ENCODE data around the gene FUT3.
"Not testable (repeated sequence)": the region's sequence is repeated elsewhere in the genome, so short reads cannot be mapped to it uniquely, and the experiment has no call there.

FUT3 gene

DNA sequence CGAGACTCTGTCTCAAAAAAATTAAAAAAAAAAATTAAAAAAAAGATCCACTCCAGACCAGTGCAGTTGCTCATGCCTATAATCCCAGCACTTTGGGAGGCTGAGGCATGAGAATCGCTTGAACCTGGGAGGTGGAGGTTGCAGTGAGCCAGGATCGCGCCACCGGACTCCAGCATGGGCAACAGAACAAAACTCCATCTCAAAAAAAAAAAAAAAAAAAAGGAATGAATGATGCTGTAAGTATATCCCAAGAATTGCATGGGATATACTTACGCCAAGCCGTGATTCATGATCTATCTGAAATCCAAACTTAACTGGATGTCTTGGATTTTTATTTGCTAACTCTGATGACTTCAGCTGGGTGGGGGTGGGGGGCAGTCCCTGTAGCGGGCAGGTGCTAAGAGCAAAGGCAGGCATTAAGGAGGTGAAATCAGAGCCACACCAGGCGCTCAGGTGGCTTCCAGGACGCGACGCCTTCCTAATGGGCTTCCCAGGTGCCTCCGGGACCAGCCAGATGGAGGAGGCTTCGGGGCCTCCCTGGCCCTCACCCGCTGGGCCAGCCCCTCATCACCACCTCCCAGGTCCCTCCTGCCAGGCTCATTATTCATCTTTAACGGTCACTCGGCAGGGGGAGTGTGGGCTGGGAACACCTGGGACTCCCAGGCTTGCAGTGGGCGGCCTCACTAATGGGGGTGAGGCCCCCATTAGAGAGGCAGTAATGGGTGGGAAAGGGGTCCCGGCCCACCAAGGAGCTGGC is 30.5 kb upstream of the FUT3 start:
- no peak for DNase-seq

DNA sequence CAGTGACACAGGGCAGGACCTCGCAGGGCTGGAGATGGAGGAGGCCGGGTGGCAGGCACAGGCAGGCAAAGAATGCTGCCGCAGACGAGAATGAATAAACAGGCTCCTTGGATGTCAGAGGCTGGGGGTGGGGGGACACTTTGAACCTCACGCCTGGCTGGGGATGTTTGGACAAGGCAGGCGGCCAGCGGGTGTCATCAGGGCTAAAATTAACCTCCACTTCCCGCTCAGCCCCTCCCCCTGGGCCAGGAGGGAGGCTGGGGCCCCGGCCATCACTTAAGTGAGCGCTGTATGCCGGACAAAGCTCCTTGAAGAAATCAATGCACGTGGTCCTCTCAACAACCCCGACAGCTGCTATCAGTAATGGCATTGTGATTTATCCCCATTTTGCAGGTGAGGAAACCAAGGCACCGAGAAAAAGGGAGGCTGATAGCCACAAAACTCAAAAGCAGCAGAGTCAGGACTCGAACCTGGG is 29.4 kb upstream of the FUT3 start:
- DNase-seq, result no peak

DNA sequence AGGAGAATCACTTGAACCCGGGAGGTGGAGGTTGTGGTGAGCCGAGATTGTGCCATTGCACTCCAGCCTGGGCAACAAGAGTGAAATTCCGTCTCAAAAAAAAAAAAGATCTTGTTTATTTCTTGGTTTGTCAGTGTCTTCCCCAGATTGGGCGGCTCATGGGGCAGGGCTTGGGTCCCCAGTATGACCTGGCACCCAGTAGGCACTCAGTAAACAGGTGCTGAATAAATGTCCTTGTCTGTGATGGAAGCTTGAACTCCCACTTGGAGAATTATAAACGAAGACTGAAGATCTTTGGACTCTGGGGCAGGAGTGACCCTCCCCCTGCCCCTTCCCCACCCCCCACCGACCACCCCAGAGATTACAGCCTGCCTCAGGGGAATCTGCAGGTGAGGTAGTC is 28.9 kb upstream of the FUT3 start:
- DNase-seq, result no peak

DNA sequence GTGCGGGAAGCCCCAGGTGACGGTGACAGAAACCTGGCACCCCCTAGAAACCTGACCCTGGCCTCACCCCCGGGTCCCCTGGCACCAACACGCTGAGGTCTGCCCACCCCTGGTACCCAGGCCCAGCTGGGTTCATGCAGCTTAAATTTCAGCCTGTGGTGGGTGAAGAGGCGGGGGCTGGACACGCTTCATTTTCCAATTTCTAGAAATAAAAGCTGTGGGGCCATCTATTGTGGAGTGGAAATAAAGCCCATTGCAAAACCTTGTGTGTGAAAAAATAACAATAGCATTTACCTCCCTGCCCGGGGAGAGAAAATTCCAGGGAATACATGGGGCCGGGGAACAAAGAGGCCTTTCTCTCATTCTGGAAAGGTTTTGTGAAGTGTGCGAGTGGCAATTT is 26.6 kb upstream of the FUT3 start:
- DNase-seq, result no peak

DNA sequence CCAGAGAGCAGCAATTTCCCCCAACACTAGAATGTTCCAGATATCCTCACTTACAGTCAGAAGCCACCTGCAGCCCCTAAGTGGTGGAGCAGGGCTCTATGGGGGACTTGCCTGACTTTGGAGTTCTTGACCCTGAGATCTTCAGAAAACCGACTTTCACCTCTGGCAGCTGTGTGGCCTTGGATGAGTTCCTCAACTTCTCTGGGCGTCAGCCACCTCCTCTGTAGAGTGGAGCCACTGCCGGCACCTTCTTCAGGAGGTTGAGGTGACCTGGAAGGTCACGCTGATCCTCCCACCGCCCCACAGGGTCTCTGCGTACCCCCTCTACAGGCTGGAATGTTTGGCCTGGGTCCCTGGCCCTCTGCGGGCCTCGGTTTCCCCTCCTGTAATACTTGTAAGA is 26.2 kb upstream of the FUT3 start:
- DNase-seq, result no peak

DNA sequence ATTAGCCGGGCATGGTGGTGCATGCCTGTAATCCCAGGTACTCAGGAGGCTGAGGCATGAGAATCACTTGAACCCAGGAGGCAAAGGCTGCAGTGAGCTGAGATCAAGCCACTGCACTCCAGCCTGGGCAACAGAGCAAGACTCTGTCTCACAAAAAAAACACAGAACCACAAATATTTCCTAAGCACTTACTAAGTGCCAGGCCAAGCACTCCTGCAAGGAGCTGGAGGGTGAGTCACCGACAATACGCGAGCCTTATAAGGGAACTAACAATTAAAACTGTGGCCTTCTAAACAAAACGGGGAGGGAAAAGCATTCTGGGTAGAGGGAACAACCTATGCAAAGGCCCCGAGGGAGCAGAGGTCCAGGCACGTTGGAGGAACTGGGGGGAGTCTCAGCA is 23.2 kb upstream of the FUT3 start:
- not testable (repeated sequence) for DNase-seq

DNA sequence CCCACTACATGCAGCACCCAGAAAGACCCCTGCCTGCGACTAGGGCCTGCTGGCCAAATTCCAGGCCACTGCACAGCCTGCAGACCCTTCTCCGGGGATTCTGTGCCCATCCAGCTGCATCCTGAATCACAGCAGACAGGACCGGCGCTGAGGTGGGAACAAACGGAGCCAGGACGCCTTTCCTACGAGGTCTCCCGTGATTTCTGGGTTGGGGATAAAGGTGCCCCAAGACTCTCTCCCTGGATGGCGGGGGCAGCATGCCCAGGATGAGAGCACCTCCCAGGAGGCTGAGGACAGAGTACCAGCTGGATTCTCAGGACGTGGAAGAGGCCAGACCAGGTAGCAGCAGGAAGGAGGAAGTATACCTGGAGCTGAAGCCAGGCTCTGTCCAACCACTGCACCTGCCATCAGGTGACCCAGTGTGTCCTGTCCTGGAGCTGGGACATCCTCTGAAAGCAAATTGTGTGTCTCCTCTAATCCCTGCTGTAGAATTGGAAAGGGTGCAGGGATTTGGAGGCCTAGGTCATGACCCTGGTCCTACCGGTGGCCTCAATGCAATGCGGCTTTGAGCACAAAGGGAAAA is 22.5 kb upstream of the FUT3 start:
- DNase-seq, result no peak

DNA sequence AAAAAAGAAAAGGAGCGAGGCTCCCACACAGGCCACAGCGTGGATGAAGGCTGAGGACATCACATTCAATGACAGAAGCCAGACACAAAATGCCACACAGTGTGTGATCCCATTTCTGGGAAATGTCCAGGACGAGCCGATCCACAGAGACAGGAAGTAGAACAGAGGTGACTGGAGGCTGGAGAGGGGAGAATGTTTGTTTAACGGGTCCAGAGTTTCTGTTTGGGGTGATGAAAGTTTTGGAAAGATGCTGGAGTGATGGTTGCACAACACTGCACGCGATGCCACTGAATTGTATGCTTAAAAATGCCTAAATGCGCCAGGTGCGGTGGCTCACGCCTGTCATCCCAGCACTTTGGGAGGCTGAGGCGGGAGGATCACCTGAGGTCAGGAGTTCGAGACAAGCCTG is 19.7 kb upstream of the FUT3 start:
- DNase-seq, result no peak

DNA sequence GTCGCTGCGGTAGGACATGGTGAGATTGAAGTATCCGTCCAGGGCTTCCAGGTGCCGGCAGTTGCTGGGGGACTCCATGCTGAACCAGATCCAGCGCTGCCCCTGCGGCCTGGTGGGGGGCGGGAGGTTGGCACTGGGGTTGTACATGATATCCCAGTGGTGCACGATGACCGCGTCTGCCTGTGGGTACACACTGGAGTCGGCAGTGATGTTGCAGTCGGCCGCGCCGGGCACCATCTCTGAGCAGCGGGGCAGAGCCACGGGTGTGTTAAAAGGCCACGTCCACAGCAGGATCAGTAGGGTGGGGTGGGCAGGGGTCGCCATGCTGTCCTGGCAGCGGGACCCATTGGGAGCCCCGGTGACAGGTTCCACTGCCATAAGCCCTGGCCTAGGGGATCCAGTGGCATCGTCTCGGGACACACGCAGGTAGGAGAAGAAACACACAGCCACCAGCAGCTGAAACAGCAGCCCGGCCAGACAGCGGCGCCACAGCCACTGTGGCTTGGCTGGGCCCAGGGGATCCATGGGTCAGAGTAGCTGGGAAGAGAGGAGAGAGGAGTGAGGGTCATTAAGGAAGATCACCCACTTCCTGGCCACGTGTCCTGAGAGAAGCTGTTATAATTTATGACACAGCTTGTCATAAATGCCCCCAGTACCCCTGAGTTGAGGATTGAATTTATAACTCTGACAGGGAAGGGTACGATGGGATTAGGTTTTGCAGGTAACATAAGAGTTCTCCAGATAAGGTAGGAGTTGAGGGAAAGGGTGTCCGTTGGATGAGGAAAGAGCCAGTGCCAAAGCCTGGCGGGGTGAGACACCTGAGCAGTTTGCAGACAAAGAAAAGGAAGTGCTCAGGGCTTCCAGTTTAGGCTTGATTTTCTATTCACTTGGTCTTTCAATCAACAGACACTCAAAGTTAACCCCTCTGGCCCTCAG is 16.2 kb upstream of the FUT3 start:
- no peak for DNase-seq

DNA sequence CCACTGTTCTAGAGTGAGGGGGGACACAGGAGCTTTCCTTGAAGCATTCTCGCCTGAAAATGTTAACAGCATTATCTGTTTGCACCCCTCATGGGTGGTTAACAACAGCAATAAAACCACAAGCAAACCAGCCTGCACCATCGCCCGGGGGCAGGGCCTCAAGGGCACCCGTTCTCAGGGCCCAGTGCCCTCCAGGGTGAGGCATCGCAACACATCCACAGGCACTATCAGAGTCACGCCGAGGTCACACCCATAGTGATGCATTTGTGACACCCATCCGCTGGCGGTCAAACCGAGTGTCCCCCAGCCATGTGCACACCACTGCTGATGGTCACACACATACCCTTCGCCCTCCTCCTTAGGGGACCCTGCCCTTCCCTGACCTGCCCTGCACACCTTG is 14.5 kb upstream of the FUT3 start:
- no peak for DNase-seq

DNA sequence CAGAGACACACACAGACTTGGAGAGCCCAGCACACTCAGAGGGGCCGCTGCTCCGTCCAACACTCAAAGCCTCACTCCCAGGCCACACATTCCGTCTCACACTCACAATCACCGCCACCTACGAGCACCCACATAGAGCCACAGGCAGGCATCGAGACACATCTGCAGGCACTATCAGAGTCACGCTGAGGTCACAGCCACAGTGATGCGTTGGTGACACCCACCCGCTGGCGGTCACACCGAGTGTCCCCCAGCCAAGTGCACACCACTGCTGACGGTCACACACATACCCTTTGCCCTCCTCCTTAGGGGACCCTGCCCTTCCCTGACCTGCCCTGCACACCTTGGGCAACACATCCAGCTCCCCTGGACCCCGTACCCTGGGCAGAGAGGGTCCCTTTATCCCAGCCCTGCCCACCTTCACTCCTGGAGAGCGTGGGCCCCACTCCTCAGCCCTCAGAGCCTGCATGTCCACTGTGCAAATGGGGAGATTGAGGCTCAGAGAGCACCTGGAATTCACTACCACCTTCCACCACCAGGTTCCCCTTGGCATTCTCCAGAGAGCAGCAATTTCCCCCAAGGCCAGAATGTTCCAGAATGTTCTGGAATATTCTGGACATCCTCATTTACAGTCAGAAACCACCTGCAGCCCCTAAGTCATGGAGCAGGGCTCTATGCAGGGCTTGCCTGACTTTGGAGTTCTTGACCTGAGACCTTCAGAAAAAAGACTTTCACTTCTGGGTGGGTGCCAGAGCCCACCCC is 13.7 kb upstream of the FUT3 start:
- no peak for DNase-seq

DNA sequence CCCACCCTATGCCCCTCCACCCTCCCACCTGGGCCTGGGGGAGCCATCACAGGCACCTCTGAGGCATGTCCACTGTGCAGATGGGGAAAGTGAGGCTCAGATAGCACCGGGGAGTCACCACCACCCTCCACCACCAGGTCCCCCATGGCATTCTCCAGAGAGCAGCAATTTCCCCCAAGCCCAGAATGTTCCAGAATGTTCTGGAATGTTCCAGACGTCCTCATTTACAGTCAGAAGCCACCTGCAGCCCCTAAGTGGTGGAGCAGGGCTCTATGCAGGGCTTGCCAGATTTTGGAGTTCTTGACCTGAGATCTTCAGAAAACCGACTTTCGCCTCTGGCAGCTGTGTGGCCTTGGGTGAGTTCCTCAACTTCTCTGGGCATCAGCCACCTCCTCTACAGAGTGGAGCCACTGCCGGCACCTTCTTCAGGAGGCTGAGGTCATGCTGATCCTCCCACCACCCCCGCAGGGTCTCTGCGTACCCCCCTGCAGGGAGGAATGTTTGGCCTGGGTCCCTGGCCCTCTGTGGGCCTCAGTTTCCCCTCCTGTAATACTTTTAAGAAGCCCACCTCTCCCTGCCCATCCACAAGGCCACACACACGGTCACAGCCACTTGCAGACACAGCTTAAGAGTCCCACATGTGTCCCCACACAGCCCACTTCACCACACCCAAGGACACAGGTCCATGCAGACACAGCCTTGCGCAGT is 12.9 kb upstream of the FUT3 start:
- DNase-seq, result no peak

DNA sequence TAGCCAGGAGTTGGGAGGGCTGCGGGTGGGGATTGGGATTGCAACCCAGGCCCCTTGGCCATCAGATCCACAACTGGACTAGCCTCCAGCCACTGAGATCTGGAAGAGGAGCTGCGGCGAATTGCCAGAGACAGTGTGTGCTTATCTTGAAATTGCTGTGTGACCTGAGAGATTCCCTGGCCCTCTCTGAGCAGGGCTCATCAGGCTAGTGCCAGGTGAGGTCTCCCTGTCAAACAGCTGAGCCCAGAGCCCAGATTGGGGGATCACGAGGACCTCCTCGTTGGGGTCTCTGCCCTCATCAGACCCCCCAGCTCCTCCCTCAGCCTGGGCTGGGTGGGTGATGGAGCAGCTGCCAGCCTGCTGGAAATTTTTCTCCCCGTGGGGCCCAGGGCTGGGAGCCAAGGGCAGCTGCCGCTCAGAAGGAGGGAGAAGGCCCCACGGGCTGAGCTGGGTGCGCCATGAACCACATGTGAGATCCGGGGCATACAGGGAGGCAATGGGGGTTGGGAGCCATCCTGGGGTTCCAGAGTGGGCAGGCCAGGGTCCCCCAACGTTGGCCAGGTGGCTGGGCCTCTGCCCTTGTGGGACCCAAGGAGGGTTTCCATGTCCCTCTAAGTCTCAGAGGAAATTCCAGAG is 11.9 kb upstream of the FUT3 start:
- DNase-seq, result no peak

DNA sequence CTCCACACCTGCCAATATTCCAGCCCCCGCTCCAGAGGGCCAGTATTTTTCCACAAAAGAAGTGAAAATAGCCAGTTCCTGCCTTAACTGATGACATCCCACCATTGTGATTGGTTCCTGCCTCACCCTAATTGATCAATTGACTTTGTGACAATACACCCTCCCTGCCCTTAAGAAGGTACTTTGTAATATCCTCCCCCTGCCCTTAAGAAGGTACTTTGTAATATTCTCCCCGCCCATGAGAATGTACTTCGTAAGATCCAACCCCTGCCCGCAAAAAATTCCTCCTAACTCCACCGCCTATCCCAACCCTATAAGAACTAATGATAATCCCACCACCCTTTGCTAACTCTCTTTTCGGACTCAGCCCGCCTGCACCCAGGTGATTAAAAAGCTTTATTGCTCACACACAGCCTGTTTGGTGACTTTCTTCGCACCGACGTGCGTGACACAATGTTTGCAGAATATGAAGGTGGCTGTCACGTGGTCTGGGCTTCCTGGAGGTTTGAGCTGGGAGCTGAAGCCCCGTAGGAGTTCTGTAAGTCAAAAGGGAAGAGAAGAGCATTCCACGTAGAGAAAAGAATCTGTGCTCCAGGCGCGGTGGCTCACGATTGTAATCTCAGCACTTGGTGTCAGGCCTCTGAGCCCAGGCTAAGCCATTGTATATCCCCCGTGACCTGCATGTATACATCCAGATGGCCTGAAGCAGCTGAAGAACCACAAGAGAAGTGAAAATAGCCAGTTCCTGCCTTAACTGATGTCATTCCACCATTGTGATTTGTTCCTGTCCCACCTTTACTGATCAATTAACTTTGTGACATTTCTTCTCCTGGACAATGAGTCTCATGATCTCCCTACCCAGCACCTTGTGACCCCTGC is 6.2 kb upstream of the FUT3 start:
- no peak for DNase-seq

DNA sequence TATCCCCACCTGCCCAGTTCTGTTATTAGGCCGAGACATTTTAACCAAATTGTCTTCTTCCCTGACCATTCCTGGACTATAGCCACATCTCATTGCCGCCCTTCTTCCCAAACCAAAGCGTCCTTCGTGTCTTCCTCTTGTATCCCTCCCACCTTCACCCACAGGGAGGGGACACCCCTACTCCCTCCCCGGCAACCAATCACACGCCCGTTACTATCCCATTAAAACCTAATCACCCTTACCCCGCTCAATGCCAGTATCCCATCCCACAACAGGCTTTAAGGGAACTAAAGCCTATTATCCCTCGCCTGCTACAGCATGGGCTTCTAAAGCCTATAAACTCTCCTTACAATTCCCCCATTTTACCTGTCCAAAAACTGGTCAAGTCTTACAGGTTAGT is 3.9 kb upstream of the FUT3 start:
- not testable (repeated sequence) for DNase-seq

DNA sequence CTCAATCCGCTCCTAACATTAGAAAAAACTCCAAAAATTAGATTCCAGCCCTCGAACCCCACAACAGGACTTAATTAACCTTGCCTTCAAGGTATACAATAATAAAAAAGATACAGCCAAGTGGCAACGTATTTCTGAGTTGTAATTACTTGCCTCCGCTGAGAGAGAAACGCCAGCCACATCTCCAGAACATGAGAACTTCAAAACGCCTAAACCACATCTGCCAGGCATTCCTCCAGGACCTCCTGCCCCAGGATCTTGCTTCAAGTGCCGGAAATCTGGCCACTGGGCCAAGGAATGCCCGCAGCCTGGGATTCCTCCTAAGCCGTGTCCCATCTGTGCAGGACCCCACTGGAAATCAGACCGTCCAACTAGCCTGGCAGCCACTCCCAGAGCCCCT is 2.9 kb upstream of the FUT3 start:
- not testable (repeated sequence) for DNase-seq

DNA sequence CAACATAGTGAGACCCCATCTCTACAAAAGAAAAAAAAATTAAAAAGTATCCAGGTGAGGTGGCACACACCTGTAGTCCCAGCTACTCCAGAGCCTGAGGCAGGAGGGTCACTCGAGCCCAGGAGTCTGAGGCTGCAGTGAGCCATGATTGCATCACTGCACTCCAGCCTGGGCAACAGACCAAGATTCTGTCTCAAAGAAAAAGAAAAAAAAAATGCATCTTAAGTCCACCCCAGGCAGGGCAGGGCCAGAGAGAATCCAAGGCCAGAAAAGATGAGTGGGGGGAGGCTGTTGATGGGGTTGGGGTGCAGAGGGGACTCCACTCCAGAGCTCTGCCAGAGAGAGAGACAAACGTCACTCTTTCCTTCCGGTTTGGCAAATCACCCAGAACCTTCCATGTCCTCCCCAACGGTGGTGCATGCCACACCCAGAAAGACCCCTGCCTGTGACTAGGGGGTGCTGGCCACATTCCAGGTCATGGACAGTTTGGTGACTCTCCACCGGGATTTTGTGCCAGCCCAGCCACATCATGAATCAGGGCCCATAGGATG is 431 bp downstream of the FUT3 start:
- DNase-seq, result no peak

DNA sequence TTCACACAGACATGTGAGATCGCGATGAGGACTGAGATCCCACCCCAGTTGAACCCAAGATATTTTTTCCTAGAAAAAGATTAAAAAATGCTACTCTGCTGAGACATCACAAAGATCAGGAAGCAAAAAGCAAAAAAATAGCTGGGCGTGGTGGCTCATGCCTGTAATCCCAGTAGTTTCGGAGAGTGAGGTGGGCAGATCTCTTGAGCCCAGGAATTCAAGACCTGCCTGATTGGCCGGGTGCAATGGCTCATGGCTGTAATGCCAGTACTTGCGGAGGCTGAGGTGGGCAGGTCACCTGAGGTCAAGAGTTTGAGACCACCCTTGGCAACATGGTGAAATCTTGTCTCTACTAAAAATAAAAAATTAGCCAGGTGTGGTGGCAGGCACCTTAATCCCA is 1.1 kb downstream of the FUT3 start:
- no peak for DNase-seq

DNA sequence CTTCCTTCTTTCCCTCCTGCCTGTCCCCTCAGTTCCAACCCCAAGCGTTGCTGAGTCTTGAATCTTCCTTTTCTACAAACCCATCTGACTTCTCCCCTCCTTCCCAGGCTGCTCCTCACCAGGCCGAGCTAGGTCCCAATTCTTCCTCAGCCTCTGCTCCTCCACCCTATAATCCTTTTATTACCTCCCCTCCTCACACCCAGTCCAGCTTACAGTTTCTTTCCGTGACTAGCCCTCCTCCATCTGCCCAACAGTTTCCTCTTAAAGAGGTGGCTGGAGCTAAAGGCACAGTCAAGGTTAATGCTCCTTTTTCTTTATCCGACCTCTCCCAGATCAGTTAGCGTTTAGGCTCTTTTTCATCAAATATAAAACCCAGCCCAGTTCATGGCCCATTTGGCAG is 2.6 kb downstream of the FUT3 start:
- DNase-seq, result not testable (repeated sequence)

DNA sequence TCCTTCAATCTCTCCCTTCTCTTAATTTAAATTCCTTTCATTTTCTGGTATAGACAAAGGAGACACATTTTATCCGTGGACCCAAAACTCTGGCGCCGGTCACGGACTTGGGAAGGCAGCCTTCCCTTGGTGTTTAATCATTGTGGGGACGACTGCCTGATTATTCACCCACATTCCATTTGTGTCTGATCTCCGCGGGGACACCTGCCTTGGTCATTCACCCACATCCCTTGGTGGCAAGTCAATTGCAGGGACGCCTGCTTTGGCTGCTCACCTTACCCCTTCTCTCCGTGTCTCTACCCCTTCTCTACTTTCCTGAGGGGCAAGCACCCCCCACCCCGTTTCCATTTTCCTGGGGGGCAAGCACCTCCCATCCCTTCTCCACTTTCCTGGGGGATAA is 3.4 kb downstream of the FUT3 start:
- not testable (repeated sequence) for DNase-seq

Measured in activated CD4-positive, alpha-beta T cell treated with anti-CD3 and anti-CD28 coated beads for 4 hours (primary cell).